HuH-7 (cell line): ENCODE results near the gene SPHK1.
A peak's percentile ranks its signal among the peaks of the same experiment; 100 is the strongest.

ENCODE experiments used
- DNase-seq: peaks from one replicate; pipeline ENCODE4 v3.0.0; 2011; ENCODE audit warnings: low spot score

Gene SPHK1

GRCh38 chr17:76363107-76363842, 21.1 kb upstream of the SPHK1 start:
- DNase-seq: no peak

- no peak for DNase-seq
Observed at GRCh38 chr17:76365256-76365903, 19.0 kb upstream of the SPHK1 start.

- DNase-seq: no peak
Observed at GRCh38 chr17:76366247-76366646, 18.2 kb upstream of the SPHK1 start.

GRCh38 chr17:76367642-76368041, 16.8 kb upstream of the SPHK1 start:
- no peak for DNase-seq

GRCh38 chr17:76368545-76368944, 15.9 kb upstream of the SPHK1 start:
- no peak for DNase-seq

- DNase-seq: no peak
Observed at GRCh38 chr17:76369379-76369778, 15.0 kb upstream of the SPHK1 start.

GRCh38 chr17:76369804-76370203, 14.6 kb upstream of the SPHK1 start:
- no peak for DNase-seq

GRCh38 chr17:76370261-76370993, 14.0 kb upstream of the SPHK1 start:
- DNase-seq: no peak

- DNase-seq: no peak
Observed at GRCh38 chr17:76371656-76372628, 12.5 kb upstream of the SPHK1 start.

- peak; percentile 80 for DNase-seq
Observed at GRCh38 chr17:76376318-76377133, 7.9 kb upstream of the SPHK1 start.

- DNase-seq: no peak
Observed at GRCh38 chr17:76378548-76379274, 5.7 kb upstream of the SPHK1 start.

- no peak for DNase-seq
Observed at GRCh38 chr17:76379275-76379641, 5.2 kb upstream of the SPHK1 start.

GRCh38 chr17:76379646-76380376, 4.6 kb upstream of the SPHK1 start:
- no peak for DNase-seq

GRCh38 chr17:76381633-76382350, 2.6 kb upstream of the SPHK1 start:
- no peak for DNase-seq

GRCh38 chr17:76382351-76382802, 2.0 kb upstream of the SPHK1 start:
- DNase-seq: peak; percentile 82

GRCh38 chr17:76382803-76383545, 1.4 kb upstream of the SPHK1 start:
- peak; percentile 67 for DNase-seq

GRCh38 chr17:76383546-76384221, 725 bp upstream of the SPHK1 start:
- peak; percentile 78 for DNase-seq
